Central memory CD8-positive, alpha-beta T cell (primary cell): ENCODE results near the gene RNF144A.

Experiments used
- ATAC-seq: fragments of 150-1000 bp; cut with Tn5 transposase; replicated peaks from 2 replicates; pipeline ENCODE4 v1.10.0; 2022; ENCODE audit warnings: mild to moderate bottlenecking, moderate FRiP score, moderate number of reproducible peaks; ENCODE audit not compliant: poor library complexity, severe bottlenecking; ENCODE audit errors: extremely low read depth
- DNase-seq, 2 donors: peaks; one replicate each; pipeline ENCODE4 v3.0.0; 2021; ENCODE audit warnings: low spot score in 2 of 2
- H3K27ac Mint-ChIP-seq: one replicate; pipeline ENCODE4 v1.8.0; 2022; ENCODE audit warnings: low read depth, mild to moderate bottlenecking, moderate library complexity, mixed read lengths
- H3K27me3 Mint-ChIP-seq: one replicate; pipeline ENCODE4 v1.8.0; 2022; ENCODE audit warnings: mixed read lengths
- H3K36me3 Mint-ChIP-seq: one replicate; pipeline ENCODE4 v1.8.0; 2022; ENCODE audit warnings: mild to moderate bottlenecking, moderate library complexity, mixed read lengths; ENCODE audit not compliant: insufficient read depth
- H3K4me1 Mint-ChIP-seq: one replicate; pipeline ENCODE4 v1.8.0; 2022; ENCODE audit warnings: mixed read lengths
- H3K4me3 Mint-ChIP-seq: one replicate; pipeline ENCODE4 v1.8.0; 2022; ENCODE audit warnings: mild to moderate bottlenecking, moderate library complexity, mixed read lengths
- H3K9me3 Mint-ChIP-seq: one replicate; pipeline ENCODE4 v1.8.0; 2022; ENCODE audit warnings: mixed read lengths

The RNF144A gene

DNA sequence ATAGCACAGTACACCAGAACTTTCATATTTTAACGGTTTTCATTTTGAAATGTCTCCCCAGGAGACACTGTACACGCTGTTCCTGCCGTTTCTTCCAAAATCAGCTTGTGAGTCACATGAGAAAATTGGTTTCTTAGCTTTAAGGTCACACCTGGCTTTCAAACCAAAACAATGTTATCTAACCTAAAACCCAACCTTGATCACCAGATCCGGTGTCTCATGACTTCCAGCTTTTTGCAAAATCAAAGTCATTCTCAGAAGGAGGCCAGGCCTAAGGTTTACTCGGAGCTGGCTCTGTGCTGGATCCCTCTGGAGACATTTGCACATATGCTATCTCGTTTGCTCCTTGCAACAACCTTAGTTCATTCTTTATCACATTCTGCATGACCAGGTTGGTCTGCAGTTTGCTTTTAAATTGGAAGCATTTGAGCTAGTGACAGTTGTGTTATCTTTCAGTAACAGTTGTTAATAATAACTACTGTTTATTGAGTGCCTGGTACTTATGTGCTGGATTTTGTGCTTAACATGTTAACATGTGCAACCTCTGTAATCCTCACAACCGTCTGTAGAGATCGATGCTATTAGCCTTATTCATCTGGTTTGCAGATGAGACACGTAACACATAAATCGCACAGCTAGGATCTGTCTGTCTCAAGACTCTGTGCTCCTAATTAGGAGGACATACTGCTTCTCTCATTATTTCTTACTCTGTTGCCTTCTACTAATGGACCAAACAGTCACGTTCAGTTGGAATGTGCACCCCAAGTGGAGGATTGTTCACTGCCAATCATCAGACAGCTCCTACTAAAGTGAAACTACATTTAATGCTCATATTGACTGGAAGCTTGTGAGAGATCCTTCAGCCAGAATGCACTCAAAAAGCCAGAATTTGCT lies 105.5 kb downstream of the RNF144A start:
- ATAC-seq (no peak), DNase-seq (no peak)
- Mint-ChIP-seq H3K36me3 (peaks cover 33% of the 10 kb centered on the region), H3K4me1 (peaks cover 5% of the 10 kb centered on the region), H3K9me3 (no peaks in the 10 kb centered on the region), H3K27me3 (no peaks in the 10 kb centered on the region), H3K27ac (peak overlapping the region; percentile 35), H3K4me3 (no peak overlapping the region)

DNA sequence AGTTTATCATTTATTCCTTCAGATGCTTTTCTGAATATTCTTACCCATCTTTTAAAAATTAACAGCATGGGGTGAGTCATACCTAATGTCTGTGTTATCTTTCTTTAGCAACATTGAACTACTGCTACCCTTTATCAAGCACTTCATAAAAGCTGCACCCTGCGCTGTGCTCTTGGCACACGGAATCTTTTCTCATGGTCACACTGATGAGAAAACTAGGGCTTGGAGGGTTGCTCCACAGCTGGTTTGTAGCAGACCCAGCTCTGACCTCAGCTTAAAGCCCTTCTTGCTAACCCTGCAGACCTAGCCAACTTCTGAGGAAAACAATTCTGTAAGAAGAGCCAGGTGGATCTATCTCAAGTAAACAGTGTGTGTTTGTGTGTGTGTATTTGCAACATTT lies 106.3 kb downstream of the RNF144A start:
- DNase-seq = no peak
- Mint-ChIP-seq H3K9me3 (no peaks in the 10 kb centered on the region), H3K4me3 (no peak overlapping the region), H3K27me3 (no peaks in the 10 kb centered on the region), H3K4me1 (peaks cover 5% of the 10 kb centered on the region), H3K36me3 (peaks cover 35% of the 10 kb centered on the region), H3K27ac (no peak overlapping the region)
- ATAC-seq = no peak

- no peak for ATAC-seq
- peaks cover 35% of the 10 kb centered on the region for H3K36me3 Mint-ChIP-seq
- no peaks in the 10 kb centered on the region for H3K27me3 Mint-ChIP-seq
- H3K4me1 Mint-ChIP-seq = peaks cover 5% of the 10 kb centered on the region
- H3K4me3 Mint-ChIP-seq = no peak overlapping the region
- H3K27ac Mint-ChIP-seq = no peak overlapping the region
- H3K9me3 Mint-ChIP-seq = no peaks in the 10 kb centered on the region
- DNase-seq = no peak
Measured at GRCh38 chr2:7024261-7024660, 107.0 kb downstream of the RNF144A start.

DNA sequence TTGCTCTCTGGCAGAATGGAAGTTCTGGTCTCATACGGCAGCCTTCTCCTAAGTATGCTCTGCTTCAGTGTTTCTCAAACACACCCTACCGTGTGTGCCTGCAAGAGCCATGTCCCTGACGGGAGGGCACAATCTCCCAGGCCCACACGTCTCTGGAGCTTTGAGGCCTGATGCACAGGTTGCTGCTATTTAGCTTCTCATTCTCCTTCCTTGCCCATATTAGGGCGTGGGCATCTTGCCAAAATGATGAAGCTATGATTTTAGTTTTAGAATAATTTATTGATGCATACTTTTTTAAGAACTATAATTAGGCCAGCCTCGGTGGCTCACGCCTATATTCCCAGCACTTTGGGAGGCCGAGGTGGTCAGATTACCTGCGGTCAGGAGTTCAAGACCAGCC lies 107.9 kb downstream of the RNF144A start:
- no peak overlapping the region for H3K4me3 Mint-ChIP-seq
- no peak overlapping the region for H3K27ac Mint-ChIP-seq
- peaks cover 32% of the 10 kb centered on the region for H3K36me3 Mint-ChIP-seq
- H3K9me3 Mint-ChIP-seq = no peaks in the 10 kb centered on the region
- DNase-seq = no peak
- H3K4me1 Mint-ChIP-seq = peaks cover 5% of the 10 kb centered on the region
- H3K27me3 Mint-ChIP-seq = no peaks in the 10 kb centered on the region
- no peak for ATAC-seq

DNA sequence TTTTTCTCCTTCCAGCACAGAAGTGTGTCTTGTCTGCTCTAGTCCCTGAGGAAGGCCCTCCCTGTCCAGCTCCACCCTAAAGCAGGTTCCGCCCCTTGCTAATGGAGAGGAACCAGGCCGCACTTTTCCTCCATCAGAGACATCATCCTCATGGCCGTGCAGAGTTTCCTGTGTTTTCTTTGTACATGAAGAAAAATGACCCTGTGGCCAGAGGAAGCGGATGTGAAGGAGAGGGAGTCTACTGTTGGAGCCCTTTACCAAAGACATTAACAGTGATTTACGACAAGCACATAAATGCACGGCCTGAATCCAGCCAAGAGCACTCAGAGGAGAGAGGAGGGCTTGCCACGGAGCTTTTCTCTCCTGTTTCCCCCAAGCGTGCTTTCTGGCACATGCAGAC lies 109.5 kb downstream of the RNF144A start:
- DNase-seq = no peak
- peaks cover 24% of the 10 kb centered on the region for H3K36me3 Mint-ChIP-seq
- peaks cover under 1% of the 10 kb centered on the region for H3K4me1 Mint-ChIP-seq
- no peak overlapping the region for H3K27ac Mint-ChIP-seq
- H3K27me3 Mint-ChIP-seq = no peaks in the 10 kb centered on the region
- no peak overlapping the region for H3K4me3 Mint-ChIP-seq
- H3K9me3 Mint-ChIP-seq = no peaks in the 10 kb centered on the region
- no peak for ATAC-seq

- DNase-seq (no peak), ATAC-seq (no peak)
- H3K4me3 Mint-ChIP-seq = no peak overlapping the region
- H3K27ac Mint-ChIP-seq = no peak overlapping the region
- no peaks in the 10 kb centered on the region for H3K4me1 Mint-ChIP-seq
- H3K9me3 Mint-ChIP-seq = no peaks in the 10 kb centered on the region
- no peaks in the 10 kb centered on the region for H3K27me3 Mint-ChIP-seq
- H3K36me3 Mint-ChIP-seq = peaks cover 19% of the 10 kb centered on the region
Measured at GRCh38 chr2:7027411-7027810, 110.2 kb downstream of the RNF144A start.

DNA sequence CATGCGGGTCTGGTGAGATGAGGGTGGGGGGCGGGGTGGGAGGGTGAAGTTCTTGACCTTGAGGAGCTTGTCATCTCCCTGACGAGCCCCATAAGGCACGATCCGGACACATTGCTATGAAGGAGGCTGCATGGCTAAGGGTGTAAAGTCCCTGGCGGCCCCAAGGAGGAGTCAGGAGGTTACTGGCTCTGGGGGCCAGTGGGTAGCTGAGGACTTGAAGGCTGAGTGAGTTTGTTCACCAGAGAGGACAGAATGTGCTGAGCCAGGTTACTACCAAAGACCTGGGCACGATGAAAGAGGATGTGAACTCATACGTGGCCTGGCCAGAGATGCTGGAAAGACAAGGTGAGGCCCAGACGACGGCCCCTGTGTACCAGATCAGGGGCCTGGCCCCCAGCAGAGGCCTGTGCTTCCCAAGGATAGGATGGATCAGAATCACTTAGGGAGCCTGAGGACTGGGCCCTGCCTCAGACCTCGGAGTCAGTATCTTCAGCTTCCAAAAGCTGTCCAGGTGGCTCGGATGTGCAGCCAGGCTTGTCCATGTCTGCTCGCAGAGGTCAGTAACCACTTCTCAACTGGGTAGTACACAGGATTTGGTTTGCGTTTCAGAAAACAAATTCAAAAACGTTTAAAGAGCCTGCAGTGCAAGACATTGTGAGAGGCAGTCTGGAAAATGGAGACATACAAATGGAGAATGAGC lies 110.9 kb downstream of the RNF144A start:
- no peak overlapping the region for H3K4me3 Mint-ChIP-seq
- ATAC-seq (no peak), DNase-seq (no peak)
- no peak overlapping the region for H3K27ac Mint-ChIP-seq
- no peaks in the 10 kb centered on the region for H3K9me3 Mint-ChIP-seq
- H3K27me3 Mint-ChIP-seq = no peaks in the 10 kb centered on the region
- H3K4me1 Mint-ChIP-seq = no peaks in the 10 kb centered on the region
- H3K36me3 Mint-ChIP-seq = peaks cover 22% of the 10 kb centered on the region

GRCh38 chr2:7028846-7029245 lies 111.6 kb downstream of the RNF144A start:
- H3K4me3 Mint-ChIP-seq = no peak overlapping the region
- no peak for ATAC-seq
- no peaks in the 10 kb centered on the region for H3K9me3 Mint-ChIP-seq
- no peaks in the 10 kb centered on the region for H3K4me1 Mint-ChIP-seq
- no peak for DNase-seq
- H3K36me3 Mint-ChIP-seq = peaks cover 19% of the 10 kb centered on the region
- no peaks in the 10 kb centered on the region for H3K27me3 Mint-ChIP-seq
- H3K27ac Mint-ChIP-seq = no peak overlapping the region

DNA sequence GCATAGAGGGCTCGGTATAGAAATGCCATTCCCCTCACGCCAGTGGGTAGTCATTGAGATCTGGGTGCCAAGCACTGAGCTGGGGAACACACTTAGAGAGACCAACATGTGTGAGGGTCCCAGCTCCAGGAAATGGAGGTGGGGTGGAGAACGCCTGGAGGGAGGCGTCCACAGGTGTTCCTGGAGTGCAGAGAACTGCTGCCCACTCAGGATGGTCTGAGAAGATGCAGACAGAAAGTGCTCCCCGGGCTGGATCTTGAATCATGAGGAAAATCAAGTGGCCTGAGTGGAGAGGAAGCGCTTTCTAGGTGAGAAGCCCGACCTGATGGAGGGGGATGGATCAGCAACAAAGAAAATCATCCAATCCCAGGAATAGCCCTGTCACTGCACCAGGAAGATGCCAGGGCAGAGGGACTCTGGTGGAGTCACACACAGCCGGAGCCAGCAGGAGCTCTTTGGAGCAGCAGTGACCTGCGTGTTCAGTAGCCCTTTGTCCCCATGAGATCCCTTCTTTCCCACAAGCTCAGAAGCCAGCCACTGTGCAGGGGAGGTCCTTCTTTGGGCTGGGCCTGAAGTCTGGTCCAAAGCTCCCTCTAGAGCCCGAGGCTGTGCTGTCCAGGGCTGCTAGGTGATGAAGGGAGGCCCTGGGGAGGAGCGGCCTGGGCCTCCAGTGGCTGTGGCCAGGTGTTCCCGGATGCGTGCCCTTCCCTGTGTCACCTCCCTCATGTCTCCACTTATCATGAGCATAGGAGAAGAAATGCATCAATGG lies 112.3 kb downstream of the RNF144A start:
- DNase-seq = no peak
- Mint-ChIP-seq H3K9me3 (no peaks in the 10 kb centered on the region), H3K27ac (peak overlapping the region; percentile 20), H3K4me3 (no peak overlapping the region), H3K36me3 (peaks cover 20% of the 10 kb centered on the region), H3K4me1 (no peaks in the 10 kb centered on the region), H3K27me3 (no peaks in the 10 kb centered on the region)
- no peak for ATAC-seq

- H3K27me3 Mint-ChIP-seq = no peaks in the 10 kb centered on the region
Measured at GRCh38 chr2:7030810-7031209, 113.6 kb downstream of the RNF144A start.

GRCh38 chr2:7031547-7032245 lies 114.5 kb downstream of the RNF144A start:
- DNase-seq = peak in 1 of 2 donors; percentile 20
- peak overlapping the region; percentile 32 for H3K27ac Mint-ChIP-seq

More at GRCh38 chr2:7030810-7031209, 113.6 kb downstream of the RNF144A start:
- H3K9me3 Mint-ChIP-seq = no peaks in the 10 kb centered on the region
- peaks cover 19% of the 10 kb centered on the region for H3K36me3 Mint-ChIP-seq
- H3K4me3 Mint-ChIP-seq = no peak overlapping the region
- peak overlapping the region; percentile 32 for H3K27ac Mint-ChIP-seq
- DNase-seq (no peak), ATAC-seq (no peak)
- H3K4me1 Mint-ChIP-seq = no peaks in the 10 kb centered on the region

DNA sequence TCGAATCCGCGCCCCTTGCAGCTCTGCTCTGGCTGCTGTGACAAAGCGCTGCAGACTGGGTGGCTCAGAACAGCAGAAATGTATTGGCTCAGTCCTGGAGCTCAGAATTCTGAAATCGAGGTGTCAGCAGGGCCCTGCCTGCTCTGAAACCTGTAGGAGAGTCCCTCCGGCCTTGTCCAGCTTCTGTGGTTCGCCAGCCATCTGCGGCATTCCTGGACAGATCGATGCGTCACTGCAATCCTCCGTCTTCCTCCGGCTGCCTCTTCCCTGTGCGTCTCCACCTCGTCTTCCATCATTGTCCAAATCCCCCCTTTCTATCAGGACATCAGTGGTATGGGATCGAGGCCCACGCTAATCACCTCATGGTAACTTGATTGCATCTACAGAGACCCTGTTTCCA lies 115.2 kb downstream of the RNF144A start:
- no peaks in the 10 kb centered on the region for H3K27me3 Mint-ChIP-seq
- no peaks in the 10 kb centered on the region for H3K9me3 Mint-ChIP-seq
- no peaks in the 10 kb centered on the region for H3K4me1 Mint-ChIP-seq
- no peak overlapping the region for H3K27ac Mint-ChIP-seq
- no peak overlapping the region for H3K4me3 Mint-ChIP-seq
- DNase-seq = no peak
- no peak for ATAC-seq
- H3K36me3 Mint-ChIP-seq = peaks cover 19% of the 10 kb centered on the region

More at GRCh38 chr2:7031547-7032245, 114.5 kb downstream of the RNF144A start:
- Mint-ChIP-seq H3K27me3 (no peaks in the 10 kb centered on the region), H3K36me3 (peaks cover 16% of the 10 kb centered on the region), H3K4me1 (no peaks in the 10 kb centered on the region), H3K4me3 (no peak overlapping the region), H3K9me3 (no peaks in the 10 kb centered on the region)
- ATAC-seq = peak; percentile 79
